DMS53 (cell line): ENCODE results near the gene PPRC1.
"Not testable (repeated sequence)": the region's sequence is repeated elsewhere in the genome, so short reads cannot be mapped to it uniquely, and the experiment has no call there.

Experiments used
- DNase-seq: peaks from one replicate; lab custom pipeline; 2025; lab: John Stamatoyannopoulos, UW

The PPRC1 gene

GRCh38 chr10:102150970-102151773 is 18.3 kb downstream of the PPRC1 start:
- no peak for DNase-seq

- DNase-seq: peak; percentile 99
These were observed 19.1 kb downstream of the PPRC1 start, which contains the start of gene NOLC1 for GRCh38 chr10:102151774-102152544. NOLC1 (plus strand) TSS chr10:102152389; CDS start chr10:102152411, 22 bp downstream.

- peak; percentile 67 for DNase-seq
These were observed 19.7 kb downstream of the PPRC1 start for GRCh38 chr10:102152545-102152890.

GRCh38 chr10:102153093-102153620 is 20.3 kb downstream of the PPRC1 start:
- no peak for DNase-seq

GRCh38 chr10:102154466-102155116 is 21.8 kb downstream of the PPRC1 start:
- DNase-seq: no peak

GRCh38 chr10:102157224-102157623 is 24.4 kb downstream of the PPRC1 start:
- peak; percentile 87 for DNase-seq

- DNase-seq: no peak
These were observed 26.3 kb downstream of the PPRC1 start for GRCh38 chr10:102159051-102159597.

- no peak for DNase-seq
These were observed 27.0 kb downstream of the PPRC1 start for GRCh38 chr10:102159831-102160230.

GRCh38 chr10:102163342-102163989 is 30.6 kb downstream of the PPRC1 start:
- no peak for DNase-seq

- no peak for DNase-seq
These were observed 35.0 kb downstream of the PPRC1 start for GRCh38 chr10:102167861-102168260.

GRCh38 chr10:102170602-102171001 is 37.8 kb downstream of the PPRC1 start:
- DNase-seq: no peak

GRCh38 chr10:102172288-102172687 is 39.4 kb downstream of the PPRC1 start:
- no peak for DNase-seq

- no peak for DNase-seq
These were observed 42.6 kb downstream of the PPRC1 start for GRCh38 chr10:102175415-102175814.

- DNase-seq: no peak
These were observed 51.8 kb downstream of the PPRC1 start for GRCh38 chr10:102184606-102185005.

- no peak for DNase-seq
These were observed 52.4 kb downstream of the PPRC1 start for GRCh38 chr10:102185272-102185671.

- no peak for DNase-seq
These were observed 53.1 kb downstream of the PPRC1 start for GRCh38 chr10:102185811-102186527.

- DNase-seq: no peak
These were observed 55.6 kb downstream of the PPRC1 start for GRCh38 chr10:102188298-102188940.

GRCh38 chr10:102188941-102189898 is 56.4 kb downstream of the PPRC1 start:
- DNase-seq: not testable (repeated sequence)

GRCh38 chr10:102191956-102192355 is 59.1 kb downstream of the PPRC1 start:
- no peak for DNase-seq
